Hepatocyte (in vitro differentiated cells): ENCODE results near the gene BHLHE23. TPM values are rescaled to one million over a fixed set of nuclear protein-coding genes. Genes with fewer than 3 reads are reported as not detected.

Experiments
- DNase-seq: peaks from one replicate; pipeline ENCODE4 v3.0.0-alpha.2; 2016; ENCODE audit warnings: low spot score
- H2AFZ ChIP-seq: fragments of 200-600 bp; sonication (generic); 2 replicates; pipeline ENCODE4 v1.6.0; 2016; ENCODE audit warnings: antibody characterized with exemption, mild to moderate bottlenecking
- H3K27ac ChIP-seq: fragments of 200-600 bp; sonication (generic); 2 replicates; pipeline ENCODE4 v1.5.1; 2016; ENCODE audit warnings: mild to moderate bottlenecking
- H3K27me3 ChIP-seq: fragments of 200-600 bp; sonication (generic); 2 replicates; pipeline ENCODE4 v1.6.1; 2016
- H3K36me3 ChIP-seq: fragments of 200-600 bp; sonication (generic); replicated peaks from 2 replicates; pipeline ENCODE4 v1.5.1; 2016; ENCODE audit warnings: low read depth; ENCODE audit not compliant: insufficient read depth
- H3K4me1 ChIP-seq: fragments of 200-600 bp; sonication (generic); 2 replicates; pipeline ENCODE4 v1.5.1; 2016; ENCODE audit warnings: mild to moderate bottlenecking, moderate library complexity; ENCODE audit not compliant: insufficient read depth
- H3K4me2 ChIP-seq: fragments of 200-600 bp; sonication (generic); 2 replicates; pipeline ENCODE4 v1.6.0; 2016
- H3K4me3 ChIP-seq: fragments of 200-600 bp; sonication (generic); 2 replicates; pipeline ENCODE4 v1.5.1; 2016; ENCODE audit warnings: mild to moderate bottlenecking
- H3K79me2 ChIP-seq: fragments of 200-600 bp; sonication (generic); 2 replicates; pipeline ENCODE4 v1.6.0; 2017; ENCODE audit warnings: mild to moderate bottlenecking
- H3K9me2 ChIP-seq: fragments of 200-600 bp; sonication (generic); replicated peaks from 2 replicates; pipeline ENCODE4 v1.6.0; 2017; ENCODE audit warnings: mild to moderate bottlenecking; ENCODE audit not compliant: insufficient read depth
- H3K9me3 ChIP-seq: fragments of 200-600 bp; sonication (generic); 2 replicates; pipeline ENCODE4 v1.5.1; 2016; ENCODE audit warnings: low read depth, mild to moderate bottlenecking
- H4K20me1 ChIP-seq: fragments of 200-600 bp; sonication (generic); 2 replicates; pipeline ENCODE4 v1.6.0; 2016; ENCODE audit warnings: mild to moderate bottlenecking; ENCODE audit not compliant: insufficient read depth, poor library complexity, severe bottlenecking
- CTCF ChIP-seq: fragments of 200-600 bp; sonication (generic); IDR thresholded peaks from 2 replicates; pipeline ENCODE4 v1.5.1; 2016; ENCODE audit warnings: antibody characterized with exemption, mild to moderate bottlenecking; ENCODE audit not compliant: poor library complexity
- EZH2 ChIP-seq: fragments of 200-600 bp; sonication (generic); IDR thresholded peaks from 2 replicates; pipeline ENCODE4 v1.6.1; 2016; ENCODE audit warnings: antibody characterized with exemption, mild to moderate bottlenecking, borderline replicate concordance
- EZH2phosphoT487 ChIP-seq: fragments of 200-600 bp; sonication (generic); IDR thresholded peaks from one replicate; pipeline ENCODE4 v1.6.1; 2018; ENCODE audit warnings: antibody characterized with exemption, mild to moderate bottlenecking, low read depth, moderate library complexity; ENCODE audit not compliant: unreplicated experiment, severe bottlenecking
- WGBS: methylation state at CpG from one replicate; pipeline ENCODE4 v1.1.6; 2016; ENCODE audit warnings: low lambda C conversion rate; ENCODE audit errors: missing lambda C conversion rate; 5-methylcytosine and 5-hydroxymethylcytosine counted together
- polyA plus RNA-seq: library from polyadenylated mRNA; unstranded; fragments of >200 nt; fragmentation: Nextera tagmentation; extraction: Ambion mirVana; gene quantifications from 2 replicates; pipeline ENCODE4 v1.2.1, GENCODE V29; 2016
- total RNA-seq: library from RNA; depleted of rRNA; stranded (reverse); fragments of >200 nt; gene quantifications from 2 replicates; pipeline ENCODE4 v1.2.3, GENCODE V29; 2014

Gene BHLHE23
- total and polyA plus RNA-seq, 2 experiments from 2014 or later, result not detected

DNA sequence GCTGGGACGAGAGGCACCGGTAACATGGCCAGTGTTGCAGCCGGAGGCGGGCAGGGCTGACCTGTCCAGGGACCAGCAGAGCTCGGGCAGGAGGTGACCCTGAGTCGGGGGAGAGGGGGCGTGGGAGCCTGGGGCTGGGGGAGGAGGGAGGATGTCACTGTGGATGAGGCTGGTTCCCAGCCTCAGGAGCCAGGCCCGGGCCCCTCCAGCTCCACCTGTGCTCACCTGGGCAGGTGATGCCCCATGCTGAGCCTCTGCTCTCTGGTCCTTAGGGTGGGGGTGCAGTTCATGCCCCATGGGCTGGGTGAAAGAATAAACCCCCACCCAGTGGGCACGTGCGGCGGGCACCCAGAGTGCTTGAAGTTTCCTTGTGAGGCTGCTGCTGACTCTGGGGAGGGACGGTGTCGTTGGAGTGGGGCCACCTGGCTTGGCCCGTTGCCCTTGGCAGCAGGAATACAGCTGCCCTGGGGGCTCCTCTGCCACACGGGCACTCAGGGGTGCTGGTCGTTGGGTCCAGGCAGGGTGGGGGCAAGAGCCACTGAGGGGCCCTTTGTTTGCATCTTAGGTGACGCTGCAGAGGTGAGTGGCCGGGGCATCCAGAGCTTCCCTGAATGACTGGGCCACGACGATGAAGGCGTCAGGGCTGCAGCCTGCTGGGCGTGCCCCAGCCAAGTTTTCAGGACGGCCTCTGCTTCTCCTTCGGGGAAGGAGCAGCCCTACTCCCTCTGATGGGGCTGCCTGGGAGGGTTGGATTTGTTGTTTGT lies 24.7 kb upstream of the BHLHE23 start:
- Histone ChIP-seq H3K4me3 (no peak overlapping the region), H3K9me2 (no peaks in the 10 kb centered on the region), H2AFZ (no peak overlapping the region), H4K20me1 (no peaks in the 10 kb centered on the region), H3K4me1 (no peaks in the 10 kb centered on the region), H3K79me2 (no peaks in the 10 kb centered on the region), H3K4me2 (no peak overlapping the region), H3K36me3 (no peaks in the 10 kb centered on the region), H3K9me3 (no peaks in the 10 kb centered on the region), H3K27ac (no peak overlapping the region), H3K27me3 (peaks cover 55% of the 10 kb centered on the region)
- no peak for TF ChIP-seq CTCF
- no peak for TF ChIP-seq EZH2phosphoT487
- TF ChIP-seq EZH2, result no peak
- DNase-seq, result no peak
- 80% methylated on average over 21 of the region's 24 CpGs for WGBS

DNA sequence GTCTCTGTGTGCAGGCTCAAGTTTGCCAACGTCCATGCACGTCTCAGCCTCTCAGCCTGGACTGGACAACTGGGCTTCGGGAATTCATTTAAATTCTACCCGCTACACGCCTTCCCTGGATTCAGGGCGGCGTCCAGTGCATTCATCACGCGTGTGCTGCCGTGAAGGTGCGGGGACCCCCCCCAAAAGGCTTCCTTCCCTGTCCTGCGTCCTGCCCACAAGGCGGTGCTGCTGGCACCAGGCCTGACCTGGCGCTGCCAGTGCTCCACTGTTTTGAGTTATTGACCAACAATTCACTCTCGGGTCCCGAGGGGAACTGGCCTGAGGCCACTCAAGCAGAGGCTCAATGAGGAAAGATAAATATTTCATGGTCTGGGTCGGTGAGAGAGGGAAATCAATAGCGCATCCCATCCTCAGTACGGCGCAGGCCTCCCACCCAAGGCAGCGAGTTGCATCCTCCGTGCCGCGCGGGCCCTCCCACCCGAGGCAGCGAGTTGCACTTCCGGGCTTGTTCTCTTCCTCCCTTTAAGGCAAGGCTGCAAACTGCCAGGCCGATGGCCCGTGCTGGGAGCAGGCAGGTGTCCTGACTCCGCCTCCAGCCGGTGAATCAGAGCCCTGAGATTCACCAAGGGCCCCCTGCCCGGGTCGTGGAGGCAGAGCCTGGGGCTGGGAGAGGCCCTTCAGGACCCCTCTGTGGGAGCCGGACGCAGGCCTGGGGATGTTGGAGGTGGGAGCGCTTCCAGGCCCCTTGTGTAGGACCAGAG lies 22.8 kb upstream of the BHLHE23 start:
- Histone ChIP-seq H3K27me3 (peaks cover 45% of the 10 kb centered on the region), H2AFZ (no peak overlapping the region), H3K4me2 (no peak overlapping the region), H4K20me1 (no peaks in the 10 kb centered on the region), H3K9me3 (no peaks in the 10 kb centered on the region), H3K36me3 (no peaks in the 10 kb centered on the region), H3K4me1 (no peaks in the 10 kb centered on the region), H3K79me2 (no peaks in the 10 kb centered on the region), H3K4me3 (no peak overlapping the region), H3K27ac (no peak overlapping the region), H3K9me2 (no peaks in the 10 kb centered on the region)
- no peak for TF ChIP-seq EZH2phosphoT487
- no peak for TF ChIP-seq EZH2
- no peak for TF ChIP-seq CTCF
- no peak for DNase-seq
- 66% methylated on average over 37 of the region's 37 CpGs for WGBS

GRCh38 chr20:63028461-63028921 lies 21.7 kb upstream of the BHLHE23 start:
- Histone ChIP-seq H3K27me3 (peaks cover 44% of the 10 kb centered on the region), H3K4me2 (no peak overlapping the region), H2AFZ (no peak overlapping the region), H3K79me2 (no peaks in the 10 kb centered on the region), H3K36me3 (no peaks in the 10 kb centered on the region), H3K4me3 (no peak overlapping the region), H4K20me1 (no peaks in the 10 kb centered on the region), H3K4me1 (no peaks in the 10 kb centered on the region), H3K9me3 (no peaks in the 10 kb centered on the region), H3K9me2 (no peaks in the 10 kb centered on the region), H3K27ac (no peak overlapping the region)
- 65% methylated on average over 19 of the region's 22 CpGs for WGBS
- DNase-seq, result no peak
- TF ChIP-seq EZH2phosphoT487 (no peak), EZH2 (no peak), CTCF (no peak)
